Hematopoietic multipotent progenitor cell treated with erythropoietin and hydrocortisone succinate and interleukin-3 and kit ligand, for 4 days (in vitro differentiated cells): ENCODE results near the gene AHR.
"Not testable (repeated sequence)": the region's sequence is repeated elsewhere in the genome, so short reads cannot be mapped to it uniquely, and the experiment has no call there.

Source experiments
- DNase-seq: peaks from one replicate; pipeline ENCODE4 v3.0.0-alpha.2; 2015

Gene AHR

DNA sequence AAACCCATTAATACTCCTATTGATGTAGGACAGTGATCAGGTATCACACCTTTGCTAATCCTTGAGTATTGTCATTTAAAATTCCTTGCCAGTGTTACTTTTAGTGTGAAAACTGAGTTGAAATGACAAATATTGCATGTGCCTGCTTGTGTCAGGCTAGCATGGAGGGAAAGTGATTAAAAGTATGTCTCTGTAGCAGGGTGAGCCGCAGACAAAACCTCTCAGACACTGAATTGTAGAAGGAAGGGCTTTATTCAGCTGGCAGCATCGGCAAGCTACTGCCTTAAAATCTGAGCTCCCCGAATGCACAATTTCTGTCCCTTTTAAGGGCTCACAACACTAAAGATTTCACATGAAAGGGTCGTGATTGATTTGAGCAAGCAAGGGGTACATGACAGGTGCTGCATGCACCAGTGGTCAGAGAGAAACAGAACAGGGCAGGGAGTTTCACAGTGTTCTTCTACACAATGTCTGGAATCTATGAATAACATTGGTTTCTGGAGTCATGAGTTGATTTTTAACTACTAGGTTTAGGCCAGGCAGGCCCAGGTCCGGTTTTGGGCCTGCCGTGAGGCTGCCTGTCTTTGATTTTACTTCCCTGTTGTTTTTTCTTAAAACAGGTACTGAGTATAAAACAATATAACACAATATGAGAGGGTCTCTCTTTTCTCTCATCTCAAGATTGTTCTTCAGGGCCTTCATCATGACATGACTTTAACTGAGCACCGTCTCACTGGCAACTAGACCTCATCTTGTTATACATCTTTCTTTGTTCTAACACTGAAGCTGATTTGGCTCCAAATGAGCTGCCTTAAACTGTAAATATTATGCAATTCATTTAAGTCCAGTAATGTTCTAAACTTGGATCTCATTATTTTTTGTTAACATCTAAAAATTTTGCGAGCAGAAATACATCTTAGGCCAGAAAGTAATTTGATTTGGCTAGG lies 84.2 kb downstream of the AHR start:
- DNase-seq = not testable (repeated sequence)

DNA sequence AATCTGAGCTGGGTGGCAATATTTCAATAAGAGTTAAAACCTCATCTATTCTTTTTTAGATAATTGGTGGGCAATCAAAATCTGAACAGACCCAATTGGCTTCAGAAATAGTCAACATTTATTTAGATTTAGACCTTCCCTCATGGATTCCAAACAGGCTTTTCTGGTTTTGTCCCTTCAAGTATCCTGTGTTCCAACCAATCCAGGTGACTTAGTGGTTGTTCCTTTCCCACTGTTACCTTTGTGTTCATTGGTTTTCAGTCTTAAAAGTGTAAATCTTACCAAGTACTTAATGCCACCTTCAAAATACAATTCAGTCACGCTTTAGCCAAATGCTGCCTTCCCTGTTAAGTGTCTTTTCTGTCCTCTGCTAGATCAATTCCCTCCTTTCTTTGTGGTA lies 85.9 kb downstream of the AHR start:
- no peak for DNase-seq

DNA sequence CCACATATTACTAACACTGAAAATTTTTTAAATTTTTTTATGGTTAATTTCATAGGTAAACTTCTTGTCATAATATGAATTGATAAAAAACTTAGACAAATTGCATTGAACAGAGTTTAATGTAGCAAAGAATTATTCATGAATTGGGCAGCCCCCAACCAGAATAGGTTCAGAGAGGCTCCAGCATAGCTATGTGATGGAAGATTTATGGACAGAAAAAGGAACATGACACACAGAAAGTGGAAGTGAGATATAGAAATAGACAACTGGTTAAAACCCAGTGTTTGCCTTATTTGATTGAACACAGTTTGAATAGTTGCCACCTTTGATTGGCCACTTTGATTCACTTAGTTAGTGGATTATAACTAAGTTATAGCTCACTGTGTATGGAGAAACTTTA lies 87.2 kb downstream of the AHR start:
- no peak for DNase-seq

DNA sequence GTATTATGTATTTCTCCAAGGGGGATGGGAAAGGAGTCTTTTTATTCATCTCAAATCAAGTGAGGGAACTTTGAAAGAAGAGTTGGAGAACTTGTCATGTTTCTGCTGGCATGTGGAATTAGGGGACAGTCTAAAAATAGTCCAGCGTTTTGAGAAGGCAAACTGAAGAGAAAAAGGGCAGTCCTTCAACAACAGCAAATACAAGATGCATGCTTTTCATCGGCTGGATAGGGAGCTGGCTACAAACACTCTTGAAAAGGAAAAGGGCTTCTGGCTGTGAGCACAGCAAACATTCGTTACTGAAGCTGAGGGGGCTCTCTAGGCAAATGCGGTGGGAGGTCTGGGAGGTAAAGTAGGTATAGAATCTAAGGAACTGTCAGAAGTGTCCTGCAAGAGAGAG lies 91.9 kb downstream of the AHR start:
- DNase-seq = no peak

DNA sequence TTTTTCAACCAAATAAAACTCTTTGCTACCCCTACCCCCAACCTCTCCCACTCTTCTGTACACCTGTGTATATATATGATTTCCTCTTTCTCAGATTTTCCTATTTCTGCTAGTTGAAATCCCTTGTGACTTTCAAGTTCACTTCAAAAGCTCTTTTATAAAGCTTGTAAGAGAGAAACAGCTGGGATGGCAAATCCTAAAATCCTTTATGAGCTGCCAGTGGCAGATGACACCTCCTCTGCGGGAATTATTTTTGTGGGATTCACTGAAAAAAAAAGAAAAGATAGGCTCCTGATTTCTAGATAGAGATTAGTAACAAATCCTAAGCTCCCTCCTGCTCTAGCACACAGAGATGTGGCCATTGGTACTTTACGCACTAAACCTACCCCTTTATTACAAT lies 92.9 kb downstream of the AHR start:
- no peak for DNase-seq

DNA sequence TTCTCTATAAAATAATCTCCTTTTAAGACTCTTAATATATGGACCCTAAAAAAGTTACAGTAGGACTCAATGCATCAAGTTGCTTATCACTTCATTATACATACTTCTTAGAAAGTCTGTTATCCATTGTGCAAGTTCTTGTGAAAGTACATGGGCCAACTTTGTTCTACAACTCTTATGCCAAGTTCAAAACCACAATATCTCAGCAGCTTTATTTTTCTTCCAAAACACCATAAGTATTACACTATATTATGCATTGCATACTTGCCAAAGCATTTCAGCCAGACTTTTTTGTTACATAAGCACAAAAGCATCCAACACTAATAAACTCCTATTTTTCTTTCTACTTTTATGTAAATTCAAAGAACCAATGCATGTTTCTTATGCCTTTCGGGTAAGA lies 94.4 kb downstream of the AHR start:
- peak; percentile 46 for DNase-seq

DNA sequence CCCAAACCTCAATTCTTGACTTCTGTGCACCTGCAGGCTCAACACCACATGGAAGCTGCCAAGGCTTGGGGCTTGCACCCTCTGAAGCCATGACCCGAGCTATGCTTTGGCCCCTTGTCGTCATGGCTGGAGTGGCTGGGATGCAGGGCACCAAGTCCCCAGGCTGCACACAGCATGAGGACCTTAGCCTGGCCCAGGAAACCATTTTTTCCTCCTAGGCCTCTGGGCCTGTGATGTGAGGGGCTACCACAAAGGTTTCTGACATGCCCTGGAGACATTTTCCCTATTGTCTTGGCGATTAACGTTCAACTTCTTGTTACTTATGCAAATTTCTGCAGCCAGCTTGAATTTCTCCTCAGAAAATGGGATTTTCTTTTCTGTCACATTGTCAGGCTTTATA lies 96.1 kb downstream of the AHR start:
- not testable (repeated sequence) for DNase-seq
